Large intestine (tissue), 3 donors: Measurements from ENCODE around the gene CEMIP. TPM values are rescaled to one million over a fixed set of nuclear protein-coding genes. Genes with fewer than 3 reads are reported as not detected.

ENCODE experiments used
- DNase-seq, 2 donors: peaks; one replicate each; pipeline versions ENCODE4 v3.0.0 to v3.0.0-alpha.2; 2013
- H3K27ac ChIP-seq: one replicate; pipeline ENCODE4 v1.5.1; 2013; ENCODE audit warnings: low read length
- H3K27me3 ChIP-seq: 2 replicates; pipeline ENCODE4 v1.6.1; 2013; ENCODE audit warnings: low read length; ENCODE audit not compliant: control insufficient read depth, insufficient read depth
- H3K36me3 ChIP-seq: 2 replicates; pipeline ENCODE4 v1.6.1; 2013; ENCODE audit warnings: low read length; ENCODE audit not compliant: control insufficient read depth, insufficient read depth
- H3K4me1 ChIP-seq: one replicate; pipeline ENCODE4 v1.6.1; 2013; ENCODE audit warnings: low read length; ENCODE audit not compliant: control insufficient read depth, insufficient read depth
- H3K4me3 ChIP-seq: one replicate; pipeline ENCODE4 v1.5.1; 2013; ENCODE audit warnings: low read length
- H3K9me3 ChIP-seq: one replicate; pipeline ENCODE4 v1.6.1; 2013; ENCODE audit warnings: mild to moderate bottlenecking, low read depth, low read length, moderate library complexity; ENCODE audit not compliant: control insufficient read depth
- whole genome bisulfite sequencing: methylation state at CpG from one replicate; pipeline ENCODE4 v1.1.5; 2013; ENCODE audit warnings: low lambda C conversion rate; ENCODE audit not compliant: insufficient coverage; 5-methylcytosine and 5-hydroxymethylcytosine counted together
- polyA plus RNA-seq: library from polyadenylated mRNA; unstranded; fragments of 120-200 nt; gene quantifications from one replicate; pipeline ENCODE4 v1.2.1, GENCODE V29; 2013

CEMIP gene
- polyA plus RNA-seq, 1 donor = 2.5 TPM

GRCh38 chr15:80921736-80922410, 142.7 kb downstream of the CEMIP start:
- Histone ChIP-seq H3K27me3 (no peaks in the 10 kb centered on the region), H3K4me1 (no peaks in the 10 kb centered on the region), H3K36me3 (no peaks in the 10 kb centered on the region), H3K27ac (no peak overlapping the region), H3K9me3 (no peaks in the 10 kb centered on the region), H3K4me3 (no peak overlapping the region)
- WGBS = no CpG with 5 or more reads among the region's 20 CpGs
- DNase-seq = no peak

- Histone ChIP-seq H3K27ac (no peak overlapping the region), H3K4me1 (no peaks in the 10 kb centered on the region), H3K27me3 (no peaks in the 10 kb centered on the region), H3K36me3 (no peaks in the 10 kb centered on the region), H3K9me3 (no peaks in the 10 kb centered on the region), H3K4me3 (no peak overlapping the region)
- DNase-seq = no peak
- no CpG with 5 or more reads among the region's 6 CpGs for WGBS
These were observed 144.5 kb downstream of the CEMIP start for GRCh38 chr15:80923668-80924067.

DNA sequence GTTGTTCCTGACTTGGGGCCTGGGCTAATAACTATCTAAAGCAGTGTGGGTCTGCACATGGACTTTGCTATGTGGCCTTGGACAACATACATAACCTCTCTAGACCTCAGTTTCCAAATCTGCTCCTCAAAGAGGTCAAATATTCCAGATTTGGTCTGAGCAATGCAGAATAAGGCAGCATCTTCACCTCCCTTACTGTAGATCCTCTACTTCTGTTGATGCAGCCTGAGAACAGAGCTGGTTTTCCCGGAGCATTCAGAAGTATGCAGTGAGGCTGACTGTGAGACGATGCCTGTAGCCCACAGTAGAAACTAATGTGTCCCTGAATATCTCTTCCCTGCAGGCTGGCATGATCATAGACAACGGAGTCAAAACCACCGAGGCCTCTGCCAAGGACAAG, 145.1 kb downstream of the CEMIP start:
- no peaks in the 10 kb centered on the region for H3K9me3 ChIP-seq
- H3K4me1 ChIP-seq = no peaks in the 10 kb centered on the region
- H3K4me3 ChIP-seq = no peak overlapping the region
- no peaks in the 10 kb centered on the region for H3K36me3 ChIP-seq
- H3K27me3 ChIP-seq = no peaks in the 10 kb centered on the region
- no CpG with 5 or more reads among the region's 4 CpGs for WGBS
- H3K27ac ChIP-seq = no peak overlapping the region
- DNase-seq = no peak

DNA sequence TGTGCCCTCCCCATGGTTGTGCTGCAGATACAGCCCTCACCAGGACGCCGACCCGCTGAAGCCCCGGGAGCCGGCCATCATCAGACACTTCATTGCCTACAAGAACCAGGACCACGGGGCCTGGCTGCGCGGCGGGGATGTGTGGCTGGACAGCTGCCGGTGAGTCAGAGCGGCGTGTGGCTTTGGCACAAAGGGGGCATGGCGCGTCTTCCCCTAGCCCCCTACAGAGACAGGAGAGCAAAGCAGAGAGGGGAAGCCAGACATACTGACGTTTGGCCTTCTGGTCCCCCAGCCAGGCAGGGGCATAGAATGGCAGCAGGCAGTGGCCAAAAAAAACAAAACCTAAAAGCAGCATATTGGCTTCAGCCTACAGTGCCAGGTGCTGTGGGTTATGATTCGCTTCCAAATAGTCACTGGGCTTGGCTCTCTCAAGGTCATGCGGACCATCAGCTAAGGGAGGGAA, 146.5 kb downstream of the CEMIP start:
- Histone ChIP-seq H3K27ac (no peak overlapping the region), H3K4me3 (no peak overlapping the region), H3K27me3 (no peaks in the 10 kb centered on the region), H3K4me1 (no peaks in the 10 kb centered on the region), H3K9me3 (no peaks in the 10 kb centered on the region), H3K36me3 (no peaks in the 10 kb centered on the region)
- WGBS = no CpG with 5 or more reads among the region's 17 CpGs
- DNase-seq = no peak

DNA sequence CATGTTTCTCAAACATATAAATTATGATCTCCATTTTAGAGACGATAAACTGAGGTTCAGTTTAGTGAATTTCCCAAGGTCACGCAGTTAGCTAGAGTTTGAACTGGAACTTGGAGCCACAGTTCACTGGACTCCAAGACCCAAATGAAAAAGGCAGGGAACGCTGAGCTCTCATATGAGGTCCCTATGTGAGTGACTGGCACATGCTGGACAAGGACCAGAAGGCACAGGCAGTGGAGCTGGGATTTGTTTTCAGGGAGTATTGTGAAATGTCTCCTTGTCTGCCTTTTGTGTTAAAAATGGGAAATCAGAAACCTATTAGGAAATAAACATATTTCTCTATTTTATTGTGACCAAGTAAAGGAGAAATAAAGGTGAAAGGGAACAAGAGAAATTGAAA, 147.0 kb downstream of the CEMIP start:
- Histone ChIP-seq H3K27me3 (no peaks in the 10 kb centered on the region), H3K27ac (no peak overlapping the region), H3K36me3 (no peaks in the 10 kb centered on the region), H3K4me3 (no peak overlapping the region), H3K4me1 (no peaks in the 10 kb centered on the region), H3K9me3 (no peaks in the 10 kb centered on the region)
- WGBS = 100% methylated on average over 2 of the region's 3 CpGs
- no peak for DNase-seq

DNA sequence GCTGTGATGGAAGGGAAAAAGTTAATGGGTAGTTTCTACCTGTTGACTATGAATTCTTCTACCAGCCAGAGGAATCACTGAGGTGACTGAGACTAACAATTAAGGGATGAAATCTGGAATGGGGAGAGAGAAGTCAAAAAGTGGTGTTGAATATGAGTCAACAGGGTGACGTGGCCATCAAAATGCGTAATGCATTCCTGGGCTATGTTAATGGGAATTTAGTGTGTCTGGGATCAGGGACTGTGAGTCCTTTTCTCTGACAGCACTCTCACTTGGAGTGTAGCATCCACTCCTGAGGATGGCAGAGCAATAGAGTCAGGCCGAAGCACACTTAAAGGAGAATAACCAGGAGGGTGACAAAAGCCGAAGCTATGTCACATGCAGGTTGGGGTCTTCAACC, 150.1 kb downstream of the CEMIP start:
- H3K4me3 ChIP-seq = no peak overlapping the region
- H3K27me3 ChIP-seq = no peaks in the 10 kb centered on the region
- no peaks in the 10 kb centered on the region for H3K4me1 ChIP-seq
- whole genome bisulfite sequencing = no CpG with 5 or more reads among the region's 4 CpGs
- DNase-seq = no peak
- no peaks in the 10 kb centered on the region for H3K36me3 ChIP-seq
- H3K9me3 ChIP-seq = no peaks in the 10 kb centered on the region
- H3K27ac ChIP-seq = no peak overlapping the region

DNA sequence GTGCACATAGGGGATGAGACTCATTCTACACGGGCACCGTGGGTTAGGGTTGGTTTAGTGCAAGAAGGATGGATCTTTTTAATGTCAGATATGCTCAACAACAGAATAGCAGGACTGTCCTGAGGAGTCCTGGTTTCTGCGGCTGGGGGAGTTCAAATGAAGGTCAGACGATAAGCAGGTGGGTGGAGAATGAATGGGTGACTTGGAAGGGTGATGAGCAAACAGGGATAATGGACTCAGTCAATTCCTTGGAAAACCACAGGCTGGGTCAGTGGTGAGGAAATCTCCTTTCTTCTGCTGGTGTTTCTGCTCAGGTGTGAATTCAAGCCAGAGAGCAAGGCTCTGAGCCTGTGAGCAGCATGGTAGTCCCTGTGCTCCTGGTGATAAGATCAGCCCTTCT, 150.5 kb downstream of the CEMIP start:
- no peaks in the 10 kb centered on the region for H3K27me3 ChIP-seq

DNA sequence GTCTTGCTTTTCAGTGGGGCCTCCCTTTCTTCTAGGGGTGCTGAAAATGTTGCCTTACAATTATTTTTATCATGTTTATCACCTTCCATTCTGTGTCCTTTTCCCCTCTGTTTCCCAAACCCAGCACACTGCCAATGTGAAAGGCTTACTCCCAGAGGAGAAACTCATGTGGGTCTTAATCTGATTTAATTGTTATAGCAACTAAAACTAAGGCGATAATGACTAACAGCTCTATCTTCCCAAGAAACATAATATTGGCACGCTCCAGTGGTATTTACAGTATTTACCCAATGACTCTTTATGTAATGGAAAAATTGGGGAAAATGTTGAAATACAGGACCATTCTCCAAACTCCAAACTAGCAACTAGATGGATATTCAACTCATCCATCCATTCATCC, 152.0 kb downstream of the CEMIP start:
- Histone ChIP-seq H3K9me3 (no peaks in the 10 kb centered on the region), H3K27ac (no peak overlapping the region), H3K4me1 (no peaks in the 10 kb centered on the region), H3K4me3 (no peak overlapping the region), H3K36me3 (no peaks in the 10 kb centered on the region), H3K27me3 (no peaks in the 10 kb centered on the region)
- 100% methylated on average over 1 of the region's 2 CpGs for WGBS
- DNase-seq = no peak

More for the DNA sequence above, 150.5 kb downstream of the CEMIP start:
- no peak overlapping the region for H3K27ac ChIP-seq
- WGBS = no CpG with 5 or more reads among the region's 4 CpGs
- no peaks in the 10 kb centered on the region for H3K9me3 ChIP-seq
- no peak for DNase-seq
- no peak overlapping the region for H3K4me3 ChIP-seq
- H3K4me1 ChIP-seq = no peaks in the 10 kb centered on the region
- H3K36me3 ChIP-seq = no peaks in the 10 kb centered on the region

DNA sequence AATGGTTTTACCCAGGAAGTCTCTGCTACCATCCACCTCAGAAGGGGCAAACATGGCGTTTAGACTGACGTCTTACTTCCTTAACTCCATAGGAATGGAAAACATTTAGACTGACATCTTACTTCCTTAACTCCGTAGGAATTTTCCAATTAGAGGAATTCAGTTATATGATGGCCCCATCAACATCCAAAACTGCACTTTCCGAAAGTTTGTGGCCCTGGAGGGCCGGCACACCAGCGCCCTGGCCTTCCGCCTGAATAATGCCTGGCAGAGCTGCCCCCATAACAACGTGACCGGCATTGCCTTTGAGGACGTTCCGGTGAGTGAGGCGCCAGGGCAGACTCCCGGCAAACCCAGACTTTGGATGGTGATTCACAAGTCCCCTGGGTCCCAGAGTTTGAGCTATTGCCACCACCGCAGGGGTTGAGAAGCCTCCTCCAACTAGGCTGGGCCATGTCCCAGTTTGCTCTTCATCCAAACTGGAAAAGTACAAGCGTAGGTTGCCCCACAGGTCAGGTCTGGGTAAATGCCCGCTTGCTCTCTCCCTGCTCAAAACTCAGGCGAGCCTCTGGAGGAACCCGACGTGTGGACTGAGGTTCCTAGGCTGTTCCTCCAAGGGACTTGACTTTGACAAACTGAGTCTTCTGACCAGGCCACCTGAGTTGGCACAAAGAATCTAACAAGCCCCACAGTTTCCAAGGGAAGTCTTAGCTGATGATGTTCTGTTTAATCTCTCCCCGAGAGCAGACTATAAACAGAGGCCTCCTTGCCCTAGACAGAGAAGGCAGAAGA, 152.7 kb downstream of the CEMIP start:
- Histone ChIP-seq H3K27me3 (no peaks in the 10 kb centered on the region), H3K9me3 (no peaks in the 10 kb centered on the region), H3K4me1 (no peaks in the 10 kb centered on the region), H3K36me3 (no peaks in the 10 kb centered on the region), H3K27ac (peak overlapping the region; percentile 30), H3K4me3 (no peak overlapping the region)
- WGBS = no CpG with 5 or more reads among the region's 20 CpGs
- peak in 1 of 2 donors; percentile 16 for DNase-seq

GRCh38 chr15:80932513-80932815, 153.3 kb downstream of the CEMIP start:
- H3K27ac ChIP-seq = peak overlapping the region; percentile 30

DNA sequence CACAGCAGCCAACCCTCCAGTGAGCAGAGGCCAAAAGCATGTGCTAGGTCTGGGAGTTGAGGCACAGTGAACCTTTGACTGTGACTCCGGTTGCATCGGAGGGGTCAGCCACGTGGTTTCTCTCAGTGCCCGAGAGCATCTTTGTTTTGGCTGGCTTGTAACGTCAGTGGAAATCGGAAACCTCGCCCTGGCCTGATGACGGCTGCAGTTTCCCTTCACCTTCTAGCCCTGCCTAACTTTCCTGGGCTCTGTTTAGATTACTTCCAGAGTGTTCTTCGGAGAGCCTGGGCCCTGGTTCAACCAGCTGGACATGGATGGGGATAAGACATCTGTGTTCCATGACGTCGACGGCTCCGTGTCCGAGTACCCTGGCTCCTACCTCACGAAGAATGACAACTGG, 153.8 kb downstream of the CEMIP start:
- WGBS = no CpG with 5 or more reads among the region's 15 CpGs
- peak overlapping the region; percentile 30 for H3K27ac ChIP-seq

More at GRCh38 chr15:80932513-80932815, 153.3 kb downstream of the CEMIP start:
- Histone ChIP-seq H3K4me1 (no peaks in the 10 kb centered on the region), H3K4me3 (no peak overlapping the region), H3K27me3 (no peaks in the 10 kb centered on the region), H3K9me3 (no peaks in the 10 kb centered on the region), H3K36me3 (no peaks in the 10 kb centered on the region)
- WGBS = no CpG with 5 or more reads among the region's 5 CpGs
- no peak for DNase-seq

More for the DNA sequence above, 153.8 kb downstream of the CEMIP start:
- Histone ChIP-seq H3K4me1 (no peaks in the 10 kb centered on the region), H3K36me3 (no peaks in the 10 kb centered on the region), H3K9me3 (no peaks in the 10 kb centered on the region), H3K4me3 (no peak overlapping the region), H3K27me3 (no peaks in the 10 kb centered on the region)
- peak; percentile 10 to 19 for DNase-seq
